Measurements from ENCODE around the gene TRIM48.
"Not testable (repeated sequence)": the region's sequence is repeated elsewhere in the genome, so short reads cannot be mapped to it uniquely, and the experiment has no call there.

DNA sequence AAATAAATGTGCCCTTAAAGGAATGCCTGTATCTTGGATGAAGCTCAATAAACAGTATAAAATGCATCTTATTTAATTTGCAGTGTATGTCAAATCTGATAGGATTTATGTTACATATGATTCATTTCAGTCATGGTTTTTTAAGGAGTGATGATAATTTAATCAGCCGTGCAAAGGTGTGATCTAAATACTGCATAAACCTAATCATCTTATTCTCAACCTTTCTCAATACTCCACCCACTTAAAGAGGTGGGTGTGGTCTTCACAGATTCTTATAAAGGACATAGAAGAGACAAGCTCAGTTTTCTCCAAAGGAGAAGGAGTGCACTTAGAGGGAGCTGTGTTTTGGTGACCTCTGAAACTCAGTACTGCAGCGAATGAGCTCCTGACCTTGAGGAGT, at the start of gene TRIM48:
- TF ChIP-seq, protein P1, sequence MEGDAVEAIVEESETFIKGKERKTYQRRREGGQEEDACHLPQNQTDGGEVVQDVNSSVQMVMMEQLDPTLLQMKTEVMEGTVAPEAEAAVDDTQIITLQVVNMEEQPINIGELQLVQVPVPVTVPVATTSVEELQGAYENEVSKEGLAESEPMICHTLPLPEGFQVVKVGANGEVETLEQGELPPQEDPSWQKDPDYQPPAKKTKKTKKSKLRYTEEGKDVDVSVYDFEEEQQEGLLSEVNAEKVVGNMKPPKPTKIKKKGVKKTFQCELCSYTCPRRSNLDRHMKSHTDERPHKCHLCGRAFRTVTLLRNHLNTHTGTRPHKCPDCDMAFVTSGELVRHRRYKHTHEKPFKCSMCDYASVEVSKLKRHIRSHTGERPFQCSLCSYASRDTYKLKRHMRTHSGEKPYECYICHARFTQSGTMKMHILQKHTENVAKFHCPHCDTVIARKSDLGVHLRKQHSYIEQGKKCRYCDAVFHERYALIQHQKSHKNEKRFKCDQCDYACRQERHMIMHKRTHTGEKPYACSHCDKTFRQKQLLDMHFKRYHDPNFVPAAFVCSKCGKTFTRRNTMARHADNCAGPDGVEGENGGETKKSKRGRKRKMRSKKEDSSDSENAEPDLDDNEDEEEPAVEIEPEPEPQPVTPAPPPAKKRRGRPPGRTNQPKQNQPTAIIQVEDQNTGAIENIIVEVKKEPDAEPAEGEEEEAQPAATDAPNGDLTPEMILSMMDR (conservative IDR thresholded peaks at IDR 0.05 in 1 of 2, IDR thresholded peaks at IDR 0.05 in 1 of 2; ENCODE audit: extremely low read depth in 1 of 2, insufficient read depth in 1 of 2, low read depth in 1 of 2, low read length in 2 of 2) = not testable (repeated sequence)
- TF ChIP-seq EZH2 (IDR thresholded peaks at IDR 0.05; ENCODE audit: borderline replicate concordance, low read length) = not testable (repeated sequence)

Measured in mammary epithelial cell (primary cell).